Parathyroid adenoma (tissue), 2 donors: ENCODE data around the gene LATS2.

ENCODE experiments used
- H2AFZ ChIP-seq: fragments of 300-600 bp; sonication (generic); one replicate; pipeline ENCODE4 v1.7.0; 2017; ENCODE audit warnings: antibody characterized with exemption, mild to moderate bottlenecking
- H3K27ac ChIP-seq: fragments of 300-600 bp; sonication (generic); one replicate; pipeline ENCODE4 v1.7.0; 2017
- H3K27me3 ChIP-seq: fragments of 300-600 bp; sonication (generic); one replicate; pipeline ENCODE4 v1.7.0; 2017; ENCODE audit warnings: low read length; ENCODE audit not compliant: control insufficient read depth, insufficient read depth
- H3K36me3 ChIP-seq: fragments of 300-600 bp; sonication (generic); one replicate; pipeline ENCODE4 v1.7.0; 2017; ENCODE audit warnings: low read length; ENCODE audit not compliant: control insufficient read depth, insufficient read depth
- H3K4me1 ChIP-seq: fragments of 300-600 bp; sonication (generic); one replicate; pipeline ENCODE4 v1.7.0; 2017; ENCODE audit warnings: control low read depth
- H3K4me2 ChIP-seq: fragments of 300-600 bp; sonication (generic); one replicate; pipeline ENCODE4 v1.7.0; 2017; ENCODE audit warnings: low read length
- H3K4me3 ChIP-seq: fragments of 300-600 bp; sonication (generic); one replicate; pipeline ENCODE4 v1.7.0; 2017; ENCODE audit warnings: low read depth, low read length
- H3K79me2 ChIP-seq: fragments of 300-600 bp; sonication (generic); one replicate; pipeline ENCODE4 v1.7.0; 2017; ENCODE audit warnings: control low read depth
- H3K9ac ChIP-seq: fragments of 300-600 bp; sonication (generic); one replicate; pipeline ENCODE4 v1.7.0; 2017; ENCODE audit warnings: mild to moderate bottlenecking
- H3K9me3 ChIP-seq: fragments of 300-600 bp; sonication (generic); one replicate; pipeline ENCODE4 v1.7.0; 2017; ENCODE audit warnings: low read length; ENCODE audit not compliant: control insufficient read depth
- CTCF ChIP-seq: fragments of 300-600 bp; sonication (generic); IDR thresholded peaks from one replicate; pipeline ENCODE4 v1.7.0; 2017; ENCODE audit warnings: antibody characterized with exemption, mild to moderate bottlenecking
- donor health status: primary hyperparathyroidism.

Gene LATS2

GRCh38 chr13:21059641-21060337 lies 1.6 kb downstream of the LATS2 start:
- peaks cover 8% of the 10 kb centered on the region for H3K79me2 ChIP-seq
- peak overlapping the region; percentile 76 for H2AFZ ChIP-seq
- H3K27ac ChIP-seq: peak overlapping the region; percentile 56
- no peaks in the 10 kb centered on the region for H3K27me3 ChIP-seq
- H3K4me2 ChIP-seq: peak overlapping the region; percentile 60
- H3K9me3 ChIP-seq: no peaks in the 10 kb centered on the region
- H3K4me1 ChIP-seq: no peaks in the 10 kb centered on the region
- H3K36me3 ChIP-seq: no peaks in the 10 kb centered on the region
- TF ChIP-seq CTCF: no peak
- H3K9ac ChIP-seq: no peak overlapping the region
- peak overlapping the region; percentile 68 for H3K4me3 ChIP-seq

DNA sequence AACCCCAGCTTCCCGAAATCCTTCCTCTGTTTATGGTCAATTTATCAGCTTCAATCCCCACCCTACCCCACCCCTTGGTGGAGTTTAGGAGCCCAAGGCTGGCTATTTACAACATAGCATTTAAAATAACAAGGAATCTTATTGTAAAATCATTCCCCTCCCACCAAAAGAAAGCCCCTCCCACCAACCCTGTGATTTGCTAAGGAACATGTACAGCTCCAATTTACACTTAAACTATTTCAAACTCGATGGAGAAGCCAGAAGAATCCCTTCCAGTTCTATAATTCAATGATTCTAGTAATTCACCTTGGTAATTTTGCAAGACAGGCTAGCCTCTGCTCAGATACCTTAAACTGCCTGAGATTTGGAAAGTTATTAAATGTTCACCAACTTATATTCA lies 3.0 kb downstream of the LATS2 start:
- Histone ChIP-seq H3K4me1 (no peaks in the 10 kb centered on the region), H3K9ac (no peak overlapping the region), H3K27me3 (no peaks in the 10 kb centered on the region), H3K4me3 (no peak overlapping the region), H2AFZ (no peak overlapping the region), H3K9me3 (no peaks in the 10 kb centered on the region), H3K4me2 (no peak overlapping the region), H3K27ac (no peak overlapping the region), H3K79me2 (peaks cover 8% of the 10 kb centered on the region), H3K36me3 (no peaks in the 10 kb centered on the region)
- no peak for TF ChIP-seq CTCF

DNA sequence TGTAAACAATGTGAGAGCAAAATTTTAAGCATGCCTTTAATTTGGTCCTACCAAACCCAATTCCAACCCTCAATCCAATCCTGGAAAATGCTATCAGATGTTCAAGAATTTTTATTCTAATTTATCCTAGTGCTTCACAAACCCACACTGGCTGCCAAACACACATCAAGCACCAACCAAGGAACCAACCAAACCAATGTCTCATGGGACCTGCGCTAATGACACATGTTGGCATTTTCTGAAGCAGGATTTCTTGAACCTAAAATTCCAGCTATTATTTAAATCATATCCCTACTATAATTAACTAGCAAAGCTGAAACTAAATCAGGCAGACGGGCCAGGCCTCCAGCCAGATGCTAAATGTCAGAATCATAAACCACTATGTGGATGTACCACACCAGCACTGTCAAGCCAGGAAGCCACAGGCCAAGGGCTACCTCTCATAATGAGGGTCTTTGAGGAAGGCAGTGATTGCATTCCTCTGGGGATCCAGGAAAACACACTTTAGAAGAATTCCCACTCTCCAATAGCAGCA lies 5.8 kb downstream of the LATS2 start:
- TF ChIP-seq CTCF: no peak
- no peak overlapping the region for H3K4me3 ChIP-seq
- no peaks in the 10 kb centered on the region for H3K36me3 ChIP-seq
- no peaks in the 10 kb centered on the region for H3K4me1 ChIP-seq
- H3K27me3 ChIP-seq: no peaks in the 10 kb centered on the region
- no peak overlapping the region for H3K4me2 ChIP-seq
- H2AFZ ChIP-seq: no peak overlapping the region
- H3K79me2 ChIP-seq: peaks cover 17% of the 10 kb centered on the region
- H3K9me3 ChIP-seq: no peaks in the 10 kb centered on the region
- no peak overlapping the region for H3K9ac ChIP-seq
- H3K27ac ChIP-seq: no peak overlapping the region

GRCh38 chr13:21055016-21055415 lies 6.4 kb downstream of the LATS2 start:
- H3K4me1 ChIP-seq: no peaks in the 10 kb centered on the region
- no peak overlapping the region for H3K9ac ChIP-seq
- H3K27ac ChIP-seq: no peak overlapping the region
- H3K9me3 ChIP-seq: no peaks in the 10 kb centered on the region
- no peak overlapping the region for H2AFZ ChIP-seq
- H3K27me3 ChIP-seq: no peaks in the 10 kb centered on the region
- H3K4me2 ChIP-seq: no peak overlapping the region
- H3K4me3 ChIP-seq: no peak overlapping the region
- H3K79me2 ChIP-seq: peaks cover 20% of the 10 kb centered on the region
- TF ChIP-seq CTCF: no peak
- H3K36me3 ChIP-seq: no peaks in the 10 kb centered on the region

- Histone ChIP-seq H2AFZ (no peak overlapping the region), H3K27me3 (no peaks in the 10 kb centered on the region), H3K4me3 (no peak overlapping the region), H3K36me3 (no peaks in the 10 kb centered on the region), H3K79me2 (peaks cover 16% of the 10 kb centered on the region), H3K9ac (no peak overlapping the region), H3K4me2 (no peak overlapping the region), H3K4me1 (no peaks in the 10 kb centered on the region), H3K27ac (no peak overlapping the region), H3K9me3 (no peaks in the 10 kb centered on the region)
- no peak for TF ChIP-seq CTCF
These were observed 7.1 kb downstream of the LATS2 start for GRCh38 chr13:21054313-21054712.
